ENCODE data around the gene AGBL1.

GRCh38 chr15:86872782-86873181 lies 793.1 kb downstream of the AGBL1 start:
- TF ChIP-seq, protein P1, sequence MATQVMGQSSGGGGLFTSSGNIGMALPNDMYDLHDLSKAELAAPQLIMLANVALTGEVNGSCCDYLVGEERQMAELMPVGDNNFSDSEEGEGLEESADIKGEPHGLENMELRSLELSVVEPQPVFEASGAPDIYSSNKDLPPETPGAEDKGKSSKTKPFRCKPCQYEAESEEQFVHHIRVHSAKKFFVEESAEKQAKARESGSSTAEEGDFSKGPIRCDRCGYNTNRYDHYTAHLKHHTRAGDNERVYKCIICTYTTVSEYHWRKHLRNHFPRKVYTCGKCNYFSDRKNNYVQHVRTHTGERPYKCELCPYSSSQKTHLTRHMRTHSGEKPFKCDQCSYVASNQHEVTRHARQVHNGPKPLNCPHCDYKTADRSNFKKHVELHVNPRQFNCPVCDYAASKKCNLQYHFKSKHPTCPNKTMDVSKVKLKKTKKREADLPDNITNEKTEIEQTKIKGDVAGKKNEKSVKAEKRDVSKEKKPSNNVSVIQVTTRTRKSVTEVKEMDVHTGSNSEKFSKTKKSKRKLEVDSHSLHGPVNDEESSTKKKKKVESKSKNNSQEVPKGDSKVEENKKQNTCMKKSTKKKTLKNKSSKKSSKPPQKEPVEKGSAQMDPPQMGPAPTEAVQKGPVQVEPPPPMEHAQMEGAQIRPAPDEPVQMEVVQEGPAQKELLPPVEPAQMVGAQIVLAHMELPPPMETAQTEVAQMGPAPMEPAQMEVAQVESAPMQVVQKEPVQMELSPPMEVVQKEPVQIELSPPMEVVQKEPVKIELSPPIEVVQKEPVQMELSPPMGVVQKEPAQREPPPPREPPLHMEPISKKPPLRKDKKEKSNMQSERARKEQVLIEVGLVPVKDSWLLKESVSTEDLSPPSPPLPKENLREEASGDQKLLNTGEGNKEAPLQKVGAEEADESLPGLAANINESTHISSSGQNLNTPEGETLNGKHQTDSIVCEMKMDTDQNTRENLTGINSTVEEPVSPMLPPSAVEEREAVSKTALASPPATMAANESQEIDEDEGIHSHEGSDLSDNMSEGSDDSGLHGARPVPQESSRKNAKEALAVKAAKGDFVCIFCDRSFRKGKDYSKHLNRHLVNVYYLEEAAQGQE (IDR thresholded peaks at IDR 0.05; ENCODE audit: insufficient read depth in 1 of 2, low read depth in 2 of 2, low read length in 2 of 2): no peak
- TF ChIP-seq TAF1 (IDR thresholded peaks at IDR 0.05; ENCODE audit: borderline replicate concordance, insufficient read depth, low read length) (no peak), POLR2AphosphoS5 (IDR thresholded peaks at IDR 0.05; ENCODE audit: low read depth, low read length) (no peak)

All from PFSK-1 (cell line).